ENCODE data around the gene L3MBTL4.
"Not testable (repeated sequence)": the region's sequence is repeated elsewhere in the genome, so short reads cannot be mapped to it uniquely, and the experiment has no call there.

Gene L3MBTL4

GRCh38 chr18:6406075-6406909 lies 8.4 kb downstream of the L3MBTL4 start:
- no peak for DNase-seq (ENCODE audit: low spot score)

DNA sequence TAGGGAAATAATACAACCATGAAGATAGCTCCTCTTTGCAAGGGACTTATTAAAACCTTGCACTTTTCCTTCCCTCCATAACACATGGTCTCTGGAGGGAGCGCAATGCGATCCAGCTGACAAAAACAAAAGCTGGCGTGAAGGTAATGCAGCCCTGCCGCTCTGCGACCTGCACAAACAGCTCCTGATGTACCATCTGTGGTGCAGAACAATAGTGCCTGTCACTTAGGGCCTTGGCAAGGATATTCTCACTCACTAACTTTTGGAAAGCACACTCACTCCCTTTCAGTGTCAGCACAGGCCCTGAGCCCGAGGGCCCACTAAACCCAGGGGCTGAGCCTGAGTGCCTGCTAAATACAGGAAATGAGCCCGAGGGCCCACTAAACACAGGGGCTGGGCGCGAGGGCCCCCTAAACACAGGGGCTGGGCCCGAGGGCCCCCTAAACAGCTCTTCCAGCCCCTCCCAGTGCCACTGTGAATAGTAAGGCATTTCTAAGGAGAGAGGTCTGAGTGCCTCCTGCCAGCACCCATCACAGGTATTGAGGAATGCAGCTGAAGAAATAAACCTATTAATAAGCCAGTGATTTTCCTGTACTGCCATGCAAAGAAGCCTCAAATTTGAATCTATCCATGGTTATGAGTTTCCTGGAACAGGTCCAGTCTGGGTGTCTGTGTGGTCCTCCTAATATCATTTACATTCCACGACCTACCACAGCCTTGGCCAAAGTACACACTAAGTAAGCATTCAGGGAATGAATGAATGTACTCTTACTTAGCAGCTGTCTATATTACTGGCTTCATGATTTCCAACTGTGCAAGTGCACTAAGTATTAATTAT lies 9.3 kb downstream of the L3MBTL4 start:
- no peak for DNase-seq (ENCODE audit: low spot score)

GRCh38 chr18:6404834-6405233 lies 9.9 kb downstream of the L3MBTL4 start:
- DNase-seq (ENCODE audit: low spot score), result no peak

DNA sequence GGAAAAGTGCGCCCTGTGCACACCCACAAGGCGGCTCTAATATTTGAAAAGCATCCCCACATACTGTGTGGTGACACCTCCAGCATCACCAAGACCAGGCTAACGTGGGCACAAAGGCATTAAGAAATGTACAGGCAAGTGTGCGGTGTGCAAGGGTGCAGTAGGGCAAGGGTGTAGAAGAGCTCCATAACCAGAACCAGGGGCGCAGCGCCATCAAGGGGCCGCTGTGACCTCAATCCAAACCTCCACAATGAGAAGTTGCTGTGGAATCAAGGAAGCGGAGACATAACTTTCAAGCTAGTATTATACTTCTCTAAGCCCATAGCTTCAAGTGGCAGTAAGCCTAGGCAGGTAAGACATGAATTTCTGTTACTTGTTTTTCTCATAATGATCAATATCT lies 13.0 kb downstream of the L3MBTL4 start:
- DNase-seq (ENCODE audit: low spot score), result no peak

GRCh38 chr18:6399776-6400175 lies 14.9 kb downstream of the L3MBTL4 start:
- no peak for DNase-seq (ENCODE audit: low spot score)

GRCh38 chr18:6397931-6398566 lies 16.7 kb downstream of the L3MBTL4 start:
- DNase-seq (ENCODE audit: low spot score), result no peak

- DNase-seq (ENCODE audit: low spot score), result no peak
Observed at GRCh38 chr18:6396847-6397246, 17.9 kb downstream of the L3MBTL4 start.

GRCh38 chr18:6396276-6396675 lies 18.4 kb downstream of the L3MBTL4 start:
- DNase-seq (ENCODE audit: low spot score), result no peak

- no peak for DNase-seq (ENCODE audit: low spot score)
Observed at GRCh38 chr18:6389005-6389404, 25.7 kb downstream of the L3MBTL4 start.

DNA sequence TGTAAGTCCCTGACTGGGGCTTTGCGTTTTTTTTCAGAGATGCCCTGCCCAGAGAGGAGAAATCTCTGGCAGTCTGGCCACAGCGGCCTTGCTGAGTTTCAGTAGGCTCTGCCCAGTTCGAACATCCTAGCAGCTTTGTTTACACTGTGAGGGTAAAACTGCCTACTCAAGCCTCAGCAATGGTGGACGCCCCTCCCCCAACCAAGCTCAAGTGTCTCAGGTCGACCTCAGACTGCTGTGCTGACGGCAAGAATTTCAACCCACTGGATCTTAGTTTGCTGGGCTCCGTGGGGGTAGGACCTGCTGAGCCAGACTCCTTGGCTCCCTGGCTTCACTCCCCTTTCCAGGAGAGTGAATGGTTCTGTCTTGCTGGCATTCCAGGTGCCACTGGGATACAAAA lies 31.7 kb downstream of the L3MBTL4 start:
- no peak for DNase-seq (ENCODE audit: low spot score)

DNA sequence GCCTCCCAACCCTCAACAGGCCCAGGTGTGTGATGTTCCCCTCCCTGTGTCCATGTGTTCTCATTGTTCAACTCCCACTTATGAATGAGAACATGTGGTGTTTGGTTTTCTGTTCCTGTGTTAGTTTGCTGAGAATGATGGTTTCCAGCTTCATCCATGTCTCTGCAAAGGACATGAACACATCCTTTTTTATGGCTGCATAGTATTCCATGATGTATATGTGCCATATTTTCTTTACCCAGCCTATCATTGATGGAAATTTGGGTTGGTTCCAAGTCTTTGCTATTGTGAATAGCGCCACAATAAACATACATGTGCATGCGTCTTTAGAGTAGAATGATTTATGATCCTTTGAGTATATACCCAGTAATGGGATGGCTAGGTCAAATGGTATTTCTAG lies 37.2 kb downstream of the L3MBTL4 start:
- not testable (repeated sequence) for DNase-seq (ENCODE audit: low spot score)

- no peak for DNase-seq (ENCODE audit: low spot score)
Observed at GRCh38 chr18:6376433-6377229, 38.1 kb downstream of the L3MBTL4 start.

DNA sequence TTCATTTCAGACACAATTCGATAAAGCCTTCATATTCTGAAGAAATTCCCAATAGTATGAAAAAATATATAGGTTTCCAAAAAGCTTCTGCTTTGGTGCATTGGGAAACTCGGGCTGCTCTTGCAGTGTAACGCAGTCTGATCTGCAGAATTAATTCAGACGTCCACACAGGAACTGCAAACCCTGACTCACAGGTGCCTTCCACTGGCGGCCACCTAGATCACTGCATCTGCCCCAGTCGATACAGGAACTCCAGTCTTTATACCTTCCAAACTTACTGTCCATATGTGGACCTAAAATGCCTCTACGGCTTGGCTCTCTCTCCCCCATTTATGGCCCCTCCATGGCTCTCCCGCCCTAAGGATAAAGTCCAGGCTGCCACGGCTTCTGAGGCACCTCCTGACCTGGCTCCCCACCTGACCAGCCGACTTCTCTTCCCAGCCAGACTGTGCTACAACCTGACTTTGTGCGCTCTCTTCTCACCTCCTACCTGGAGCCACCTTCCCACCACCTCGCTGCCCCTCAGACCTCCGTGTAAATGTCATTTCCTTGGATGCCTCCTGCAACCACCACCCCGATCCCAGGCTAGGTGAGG lies 39.7 kb downstream of the L3MBTL4 start:
- DNase-seq (ENCODE audit: low spot score), result no peak

DNA sequence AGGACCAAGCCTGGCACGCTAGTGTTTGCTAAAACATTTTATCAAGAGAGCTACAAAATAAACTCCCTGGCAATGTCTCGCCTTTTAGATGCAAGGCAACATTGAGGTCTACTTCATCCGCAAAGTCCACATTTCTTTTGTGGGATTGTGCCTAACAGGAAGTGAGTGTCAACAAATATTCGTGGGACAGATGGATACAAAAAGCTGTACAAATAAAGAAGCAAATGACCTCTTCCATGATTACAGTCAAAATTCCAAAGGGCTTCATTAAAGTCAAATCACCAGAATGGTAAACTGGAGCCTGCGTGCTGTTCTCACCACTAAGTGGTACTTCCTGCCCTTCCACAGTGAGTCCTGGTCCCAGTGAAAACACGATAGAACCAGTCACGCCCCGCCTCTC lies 40.4 kb downstream of the L3MBTL4 start:
- no peak for DNase-seq (ENCODE audit: low spot score)

- no peak for DNase-seq (ENCODE audit: low spot score)
Observed at GRCh38 chr18:6373187-6373586, 41.5 kb downstream of the L3MBTL4 start.

DNA sequence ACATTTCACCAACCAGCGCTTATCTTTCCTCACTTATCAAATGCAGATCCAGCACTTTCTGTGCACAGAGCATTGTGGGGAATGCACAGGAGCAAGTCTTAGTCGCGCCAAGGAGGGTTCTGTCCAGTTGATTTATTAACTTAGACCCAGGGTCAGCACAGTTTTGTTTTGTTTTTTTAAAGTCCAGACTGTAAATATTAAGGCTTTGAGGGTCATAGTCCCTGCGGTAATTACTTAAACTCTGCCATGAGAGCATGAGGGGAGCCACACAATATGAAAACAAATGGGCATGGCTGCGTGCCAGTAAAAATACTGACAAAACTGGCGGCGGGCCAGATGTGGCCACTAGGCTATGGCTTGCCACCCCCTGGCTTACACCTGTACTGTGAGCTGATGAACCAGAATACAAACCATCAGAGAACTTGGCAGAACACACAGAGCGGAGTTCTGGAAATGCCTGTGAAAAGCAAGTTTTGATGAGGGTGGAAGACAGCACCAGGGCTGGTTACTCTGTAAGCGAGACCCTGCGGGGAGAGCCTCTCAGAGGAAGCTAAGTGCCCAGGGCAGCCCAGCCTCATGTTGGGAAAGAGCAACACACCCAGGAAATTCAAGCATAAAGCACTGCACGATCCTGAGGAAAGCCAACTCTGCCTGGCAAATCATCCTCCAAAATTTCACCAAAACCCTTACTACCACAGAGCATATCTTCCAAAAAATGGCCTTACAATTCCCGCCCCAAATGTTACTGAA lies 43.6 kb downstream of the L3MBTL4 start:
- DNase-seq (ENCODE audit: low spot score), result peak; percentile 59

DNA sequence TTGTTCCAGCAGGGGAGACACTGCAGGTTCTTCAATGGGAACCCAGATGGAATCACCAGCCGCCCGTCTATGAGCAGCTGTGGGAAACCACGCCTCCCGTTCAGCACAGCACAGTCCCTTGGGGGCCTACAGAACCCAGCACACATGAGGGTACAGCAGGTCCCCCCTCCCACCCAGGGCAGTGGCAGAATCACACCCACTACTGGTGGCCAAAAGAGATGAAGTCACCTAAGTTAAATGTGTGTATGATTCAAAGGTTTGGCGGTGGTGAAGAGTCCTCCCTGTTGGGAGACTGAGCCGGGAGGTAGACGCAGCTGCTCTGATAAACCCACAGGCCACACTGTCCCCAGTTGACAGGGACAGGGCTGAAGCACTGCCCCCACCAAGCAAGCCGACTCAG lies 44.3 kb downstream of the L3MBTL4 start:
- no peak for DNase-seq (ENCODE audit: low spot score)

DNA sequence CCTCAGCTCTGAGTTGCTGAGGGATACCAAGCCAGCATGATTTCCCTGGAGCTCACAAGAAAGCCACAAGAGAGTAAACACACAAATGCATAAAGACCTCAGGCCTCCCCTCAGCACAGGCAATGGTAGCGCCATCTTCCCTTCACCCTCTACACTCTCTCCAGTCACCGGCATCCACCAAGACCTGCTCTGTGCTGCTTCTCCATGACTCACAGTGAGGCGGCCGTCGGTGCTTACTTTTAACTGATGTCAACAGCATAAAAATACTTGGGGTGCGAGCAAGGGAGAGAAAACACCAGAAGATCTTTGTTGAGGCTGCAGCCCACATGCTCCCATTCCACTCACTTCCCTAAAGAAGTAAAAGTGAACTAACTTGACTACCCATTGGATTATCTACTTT lies 46.7 kb downstream of the L3MBTL4 start:
- no peak for DNase-seq (ENCODE audit: low spot score)

DNA sequence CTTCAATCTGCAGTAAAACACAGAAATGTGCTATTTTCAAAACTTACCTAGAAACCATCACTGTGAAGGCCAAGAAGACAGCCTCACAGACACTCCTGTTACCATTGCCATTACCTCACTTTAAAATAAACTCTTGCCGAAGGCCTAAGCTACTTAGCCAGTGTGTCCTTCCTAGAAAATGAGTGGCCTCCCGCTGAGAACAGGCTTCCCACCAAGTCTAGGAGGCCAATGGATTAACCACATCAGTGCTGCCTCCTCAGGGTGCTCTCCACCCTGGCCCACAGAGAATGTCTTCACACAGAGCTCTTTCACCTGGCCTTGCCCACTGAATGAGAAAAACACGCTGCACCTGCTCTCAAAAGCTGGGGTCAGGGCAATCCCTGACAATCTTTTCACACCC lies 47.5 kb downstream of the L3MBTL4 start:
- no peak for DNase-seq (ENCODE audit: low spot score)

GRCh38 chr18:6366776-6367175 lies 47.9 kb downstream of the L3MBTL4 start:
- no peak for DNase-seq (ENCODE audit: low spot score)

DNA sequence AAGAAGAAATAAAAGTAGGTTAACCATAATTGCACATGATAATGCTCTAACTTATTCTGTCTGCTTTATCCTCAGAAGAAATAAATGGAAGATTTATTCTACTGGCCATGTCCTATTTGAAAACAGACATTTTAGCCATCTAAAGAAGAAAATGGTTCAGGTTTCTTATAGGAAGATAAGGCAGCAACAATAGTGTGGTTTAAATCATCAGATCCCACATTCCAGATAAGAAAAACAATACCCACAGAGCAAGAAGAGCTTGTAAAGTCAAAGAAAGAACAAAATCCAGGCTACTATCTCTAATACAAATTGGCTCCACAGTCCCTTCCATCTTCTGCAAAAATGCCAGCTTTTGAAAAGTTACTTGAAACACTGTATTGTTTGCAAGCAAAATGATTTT lies 49.3 kb downstream of the L3MBTL4 start:
- no peak for DNase-seq (ENCODE audit: low spot score)
